Activated CD4-positive, CD25-positive, alpha-beta regulatory T cell treated with anti-CD3 and anti-CD28 coated beads, Interleukin-2, amount 50 U/mL, for 72 hours (primary cell): ENCODE results near the gene MSLN.

Experiments
- DNase-seq: peaks from one replicate; pipeline ENCODE4 v3.0.0; 2021

The MSLN gene

DNA sequence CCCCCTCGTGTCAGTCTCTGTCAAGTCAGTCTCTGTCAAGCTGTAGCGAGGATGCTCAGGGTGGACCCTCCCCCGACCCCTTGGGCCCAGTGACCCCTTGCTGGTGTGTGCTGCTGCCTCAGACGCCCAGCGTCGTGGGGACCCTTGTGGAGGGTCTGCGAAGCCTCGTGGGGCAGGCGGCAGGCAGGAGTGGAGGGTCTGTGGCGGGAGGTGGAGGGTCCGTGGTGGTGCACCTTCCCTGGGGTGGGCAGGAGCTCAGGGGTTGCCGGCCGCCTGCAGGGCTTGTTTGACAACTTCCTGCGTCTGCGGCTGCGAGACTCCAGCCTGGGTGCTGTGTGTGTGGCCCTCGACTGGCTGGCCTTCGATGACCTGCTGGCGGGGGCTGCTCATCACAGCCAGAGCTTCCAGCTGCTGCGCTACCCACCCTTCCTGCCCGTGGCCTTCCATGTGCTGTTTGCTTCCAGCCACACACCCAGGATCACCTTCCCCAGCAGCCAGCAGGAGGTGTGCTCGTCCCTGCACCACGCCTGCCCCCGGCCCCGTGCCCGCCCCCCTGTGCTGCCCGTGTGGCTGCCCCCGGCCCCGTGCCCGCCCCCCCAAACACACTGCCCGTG lies 34.4 kb downstream of the MSLN start:
- no peak for DNase-seq

DNA sequence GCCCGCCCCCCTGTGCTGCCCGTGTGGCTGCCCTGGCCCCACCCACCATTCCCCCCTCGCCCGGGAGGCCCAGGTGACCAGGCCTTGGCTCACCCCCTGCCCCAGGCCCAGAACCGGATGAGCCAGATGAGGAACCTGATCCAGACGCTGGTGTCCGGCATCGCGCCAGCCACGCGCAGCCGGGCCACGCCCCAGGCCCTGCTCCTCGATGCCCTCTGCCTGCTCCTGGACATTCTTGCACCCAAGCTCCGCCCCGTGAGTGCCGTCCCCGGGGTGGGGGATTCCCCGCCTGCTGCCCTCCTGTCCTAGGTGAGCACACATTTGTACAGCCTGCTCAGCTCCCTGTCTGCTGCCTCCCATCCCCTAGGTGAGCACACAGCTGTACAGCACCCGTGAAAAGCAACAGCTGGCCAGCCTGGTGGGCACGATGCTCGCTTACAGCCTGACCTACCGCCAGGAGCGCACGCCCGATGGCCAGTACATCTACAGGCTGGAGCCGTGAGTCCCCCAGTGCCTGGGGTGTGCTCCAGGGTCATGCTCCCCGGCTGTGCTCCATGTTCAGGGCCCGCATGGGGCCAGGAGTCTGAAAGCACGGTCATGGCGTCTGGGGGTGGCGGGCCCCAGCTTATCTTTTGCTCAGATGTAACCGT lies 35.2 kb downstream of the MSLN start:
- DNase-seq, result no peak

- DNase-seq, result no peak
These were observed 36.0 kb downstream of the MSLN start for GRCh38 chr16:796296-797119.

GRCh38 chr16:797120-797420 lies 36.5 kb downstream of the MSLN start:
- no peak for DNase-seq

GRCh38 chr16:797686-798085 lies 37.2 kb downstream of the MSLN start:
- DNase-seq, result no peak

GRCh38 chr16:798666-799065 lies 38.1 kb downstream of the MSLN start:
- DNase-seq, result no peak

DNA sequence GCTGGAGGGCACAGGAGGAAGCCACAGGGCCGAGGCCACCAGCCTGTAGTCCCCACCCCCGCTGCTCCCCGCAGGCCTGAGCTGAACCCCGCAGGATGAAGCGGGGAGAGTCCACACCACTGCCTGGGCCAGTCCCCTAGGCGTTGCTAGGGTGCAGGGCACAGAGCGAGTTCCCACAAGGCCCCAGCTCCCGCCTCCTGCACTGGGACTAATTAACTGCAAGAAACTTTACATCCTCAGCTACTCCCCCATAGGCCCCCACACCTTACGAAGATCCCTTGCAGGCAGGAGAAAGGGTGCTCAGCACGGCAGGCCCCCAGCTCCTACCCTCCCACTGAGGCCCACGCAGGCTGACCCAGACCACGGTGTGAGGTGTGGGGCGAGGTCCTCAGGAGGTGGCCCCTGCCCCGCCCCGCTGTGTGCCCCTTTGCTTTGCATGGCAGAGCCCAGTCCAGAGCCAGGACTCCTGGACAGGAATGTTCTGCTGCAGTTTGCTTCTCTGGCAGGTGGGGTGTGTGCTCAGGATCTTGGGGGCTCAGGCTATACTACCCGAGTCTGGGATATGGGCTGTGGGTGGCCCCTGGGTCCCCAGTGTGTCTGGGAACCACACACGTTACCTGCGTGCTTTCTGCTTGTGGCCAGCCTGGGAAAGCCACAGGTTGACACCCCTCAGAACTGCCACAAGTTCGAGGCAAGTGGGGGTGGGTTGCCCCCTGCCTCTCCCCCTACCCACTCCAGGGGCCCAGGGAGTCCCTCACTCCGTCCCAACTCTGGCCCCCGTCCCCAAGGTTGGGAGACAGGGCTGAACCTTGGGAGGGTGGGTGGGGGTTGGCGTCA lies 38.8 kb downstream of the MSLN start:
- no peak for DNase-seq

DNA sequence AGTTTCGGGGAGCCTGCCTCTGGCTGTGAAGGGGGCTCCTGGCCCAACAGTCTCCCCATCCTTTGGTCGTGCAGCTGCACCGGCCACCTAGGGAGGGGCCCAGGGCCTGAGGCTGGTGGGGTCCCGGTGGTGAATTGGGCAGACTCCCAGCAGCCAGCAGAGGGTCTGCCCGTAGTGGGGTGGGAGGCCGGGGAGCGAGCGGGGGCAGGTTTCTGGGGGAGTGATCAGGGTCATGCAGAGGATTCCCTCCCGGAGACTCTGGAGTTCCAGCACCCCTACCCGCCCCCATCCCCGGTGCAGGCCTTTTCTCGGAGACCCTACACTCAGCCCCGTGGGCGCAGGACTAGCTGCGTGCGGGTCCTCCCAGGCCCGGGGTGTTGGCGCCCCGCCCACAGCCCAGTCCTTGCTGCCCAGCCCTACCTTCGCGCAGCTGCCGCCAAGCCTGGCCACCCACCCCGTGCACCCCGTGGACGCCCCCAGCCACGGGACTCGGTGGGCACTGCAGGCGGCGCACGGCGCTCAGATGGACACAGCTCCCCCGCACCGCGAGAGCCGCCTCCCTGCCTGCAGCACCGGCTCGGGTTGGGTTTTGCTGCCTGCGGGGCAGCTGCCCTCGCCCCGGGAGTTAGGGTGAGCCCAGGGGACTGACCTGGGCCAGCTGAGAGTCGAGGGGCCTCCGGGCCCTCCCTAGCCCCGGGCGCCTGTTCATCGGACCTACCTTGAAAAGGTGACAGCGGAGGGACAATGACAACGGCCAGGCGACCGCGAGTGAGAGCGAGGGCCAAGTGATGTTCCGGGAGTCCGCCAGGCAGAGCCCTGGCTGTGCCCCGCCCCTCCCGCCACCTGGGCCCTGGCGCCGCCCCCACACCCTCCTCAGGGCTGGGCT lies 39.7 kb downstream of the MSLN start, which contains the start of gene GNG13:
Gene GNG13, minus strand, starts transcription at position 787 of the 886 bp plus-strand sequence. CDS start 1,657 bp downstream, outside the sequence.
- no peak for DNase-seq

GRCh38 chr16:800834-801511 lies 40.4 kb downstream of the MSLN start:
- no peak for DNase-seq

- no peak for DNase-seq
These were observed 41.2 kb downstream of the MSLN start for GRCh38 chr16:801584-802363.

- no peak for DNase-seq
These were observed 41.9 kb downstream of the MSLN start for GRCh38 chr16:802461-802860.

DNA sequence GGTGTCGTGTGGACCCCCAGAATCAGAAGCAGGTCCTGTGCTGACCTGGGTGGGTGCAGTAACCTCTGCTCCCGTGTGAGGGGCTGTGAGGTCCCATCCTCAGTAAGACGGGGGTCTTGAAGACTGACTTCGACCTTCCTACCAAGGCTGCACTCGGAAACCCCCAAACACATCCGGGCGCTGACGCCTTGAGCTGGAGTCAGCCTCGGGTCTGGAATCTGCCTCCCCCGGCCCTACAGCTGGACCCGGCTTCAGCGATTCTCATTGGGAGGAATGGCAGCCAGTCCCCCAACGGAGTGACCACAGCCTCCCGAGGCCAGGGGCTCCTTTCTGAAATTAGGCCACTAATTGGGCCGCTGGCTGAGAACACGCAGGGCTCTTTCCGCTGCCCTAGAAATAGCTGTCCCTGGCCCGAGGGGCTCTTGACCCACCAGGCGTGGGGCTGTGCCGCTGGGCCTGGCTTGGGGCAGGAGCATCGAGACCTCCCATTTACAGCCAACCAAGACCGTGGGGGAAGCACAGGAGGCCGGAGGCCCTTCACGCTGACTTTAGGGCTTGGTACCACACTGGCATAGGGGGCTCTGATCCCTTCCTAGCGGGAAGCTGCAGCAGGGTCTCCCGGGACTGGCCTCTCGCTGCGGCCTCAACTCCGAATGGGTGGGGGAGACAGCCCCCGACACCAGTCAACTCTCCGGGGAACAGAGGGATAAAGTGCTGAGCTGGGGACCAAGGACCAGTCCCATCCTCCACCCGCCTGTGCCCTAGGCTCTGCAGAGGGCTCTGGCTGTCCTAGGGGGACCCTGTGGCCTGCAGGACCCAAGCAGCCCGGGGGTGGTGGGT lies 42.6 kb downstream of the MSLN start:
- DNase-seq, result no peak

DNA sequence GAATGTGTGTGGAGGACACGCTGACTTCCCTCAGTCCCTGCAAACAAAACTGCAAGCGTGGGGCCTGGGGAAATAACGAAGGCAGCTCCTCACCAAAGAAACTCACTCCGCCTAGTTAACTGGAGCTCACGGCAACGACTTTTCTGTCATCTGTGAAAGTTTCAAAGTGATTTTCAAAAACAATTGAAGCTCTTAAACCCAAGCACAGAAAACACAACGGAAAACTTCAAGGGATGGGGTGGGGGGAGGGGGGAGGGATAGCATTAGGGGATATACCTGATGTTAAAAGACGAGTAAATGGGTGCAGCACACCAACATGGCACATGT lies 43.2 kb downstream of the MSLN start:
- DNase-seq, result no peak

GRCh38 chr16:804193-805048 lies 43.9 kb downstream of the MSLN start:
- no peak for DNase-seq

DNA sequence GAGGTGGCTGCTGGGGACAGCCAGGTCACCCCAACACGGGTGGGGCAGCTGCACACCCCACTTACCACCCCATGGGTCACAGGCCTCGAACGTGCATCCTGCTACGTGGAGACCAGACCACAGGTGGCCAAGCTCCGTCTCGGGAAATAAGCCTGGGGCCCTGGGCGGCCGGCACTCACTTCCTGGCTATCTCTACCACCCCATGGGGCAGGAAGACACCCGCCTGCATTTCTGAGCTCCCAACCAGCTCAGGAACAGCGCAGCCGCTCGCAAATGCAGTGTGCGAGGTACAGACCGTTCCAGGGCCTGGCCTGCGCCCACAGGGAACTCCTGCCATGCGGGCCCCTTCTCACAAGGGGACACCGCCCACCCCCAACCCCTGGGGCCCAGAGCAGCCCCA lies 44.9 kb downstream of the MSLN start:
- DNase-seq, result no peak

GRCh38 chr16:807347-808084 lies 47.0 kb downstream of the MSLN start:
- DNase-seq, result peak; percentile 88

DNA sequence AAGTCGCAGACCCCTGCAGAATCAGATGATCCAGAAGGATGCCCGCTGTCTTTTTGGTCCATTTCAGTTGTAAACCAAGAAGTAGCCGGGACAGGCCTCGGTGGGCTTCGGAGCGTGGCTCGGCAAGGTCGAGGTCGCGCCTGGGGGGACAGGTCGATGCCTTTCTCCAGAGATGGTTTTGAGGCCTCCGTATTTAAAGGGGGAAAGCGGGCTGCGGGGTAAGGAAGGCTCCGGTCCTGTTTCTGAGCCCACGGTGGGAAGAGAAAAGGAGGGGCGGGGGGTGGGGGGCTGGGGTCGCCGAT lies 47.5 kb downstream of the MSLN start:
- DNase-seq, result no peak

- peak; percentile 59 for DNase-seq
These were observed 52.8 kb downstream of the MSLN start for GRCh38 chr16:813204-813915.
